Left lung (tissue), 10 donors: ENCODE results near the gene TMEM239. TPM values are rescaled to one million over a fixed set of nuclear protein-coding genes. Genes with fewer than 3 reads are reported as not detected.

Experiments used
- ATAC-seq: fragments of 200-7000 bp; cut with Tn5 transposase; one replicate; pipeline ENCODE4 v1.9.1; 2020; ENCODE audit warnings: moderate library complexity
- DNase-seq, 4 donors: peaks; one replicate each; pipeline ENCODE4 v3.0.0-alpha.2; 2013 to 2020
- H3K27ac ChIP-seq, 2 donors: fragments of 200-600 bp; sonication (generic) in 1 of 2; one replicate each; pipeline versions ENCODE4 v1.5.0 to v1.8.0; 2020 to 2021
- H3K27me3 ChIP-seq, 2 donors: fragments of 200-600 bp; sonication (generic) in 1 of 2; one replicate each; pipeline versions ENCODE4 v1.5.0 to v1.8.0; 2020 to 2021
- H3K36me3 ChIP-seq, 2 donors: fragments of 200-600 bp; sonication (generic) in 1 of 2; one replicate each; pipeline versions ENCODE4 v1.5.0 to v1.8.0; 2020 to 2021
- H3K4me1 ChIP-seq, 2 donors: fragments of 200-600 bp; one replicate each; pipeline ENCODE4 v1.8.0; 2021
- H3K4me3 ChIP-seq, 2 donors: fragments of 200-600 bp; sonication (generic) in 1 of 2; one replicate each; pipeline versions ENCODE4 v1.5.0 to v1.8.0; 2020 to 2021; ENCODE audit warnings: mild to moderate bottlenecking in 1 of 2
- H3K9me3 ChIP-seq, 2 donors: fragments of 200-600 bp; sonication (generic) in 1 of 2; one replicate each; pipeline versions ENCODE4 v1.5.0 to v1.8.0; 2020 to 2021
- CTCF ChIP-seq, 2 donors: fragments of 200-600 bp; sonication (generic) in 1 of 2; IDR thresholded peaks; one replicate each; pipeline versions ENCODE4 v1.5.0 to v1.8.0; 2021; ENCODE audit warnings: antibody characterized with exemption in 2 of 2
- intact Hi-C, 2 donors: fragments of 100-400 bp; cut with DNase I; formaldehyde crosslinking; loops; one replicate each; pipeline versions ENCODE4 v1.11.2 to v1.14.2; 2022
- polyA plus RNA-seq, 6 donors: library from polyadenylated mRNA; unstranded; fragments of 120-200 nt; gene quantifications; one replicate each; pipeline ENCODE4 v1.2.1, GENCODE V29; 2013; ENCODE audit not compliant: insufficient read length in 6 of 6
- total RNA-seq, 2 donors: library from RNA; stranded (reverse); fragmentation: NEBNext Ultra II Directional; extraction: Animal tissue kit (Norgen Biotek cat#: 25700); gene quantifications; one replicate each; pipeline ENCODE4 v1.2.1, GENCODE V29; 2021
- donor health status: DM: no; HTN: yes; CAD: no.
- donor health status: DM: no; HTN: no; CAD: no.

The TMEM239 gene
- total and polyA plus RNA-seq, 8 donors, result 0.05 TPM; not detected in 7

GRCh38 chr20:2865630-2866029 is 49.5 kb downstream of the TMEM239 start:
- Histone ChIP-seq H3K27ac (no peak overlapping the region), H3K9me3 (no peaks in the 10 kb centered on the region), H3K4me1 (peaks cover 0 to 8% of the 10 kb centered on the region in 2 donors), H3K27me3 (no peaks in the 10 kb centered on the region), H3K4me3 (no peak overlapping the region), H3K36me3 (peaks cover 0 to 66% of the 10 kb centered on the region in 2 donors)
- ATAC-seq, result peak; percentile 13
- intact Hi-C loops, result no loop called here
- no peak for DNase-seq
- TF ChIP-seq CTCF (IDR thresholded peaks at IDR 0.05), result no peak

- intact Hi-C loops, result no loop called here
- H3K4me1 ChIP-seq, result peaks cover under 1 to 14% of the 10 kb centered on the region in 2 donors
- no peak overlapping the region for H3K27ac ChIP-seq
- H3K4me3 ChIP-seq, result no peak overlapping the region
- DNase-seq (no peak), ATAC-seq (no peak)
- no peaks in the 10 kb centered on the region for H3K27me3 ChIP-seq
- no peak for TF ChIP-seq CTCF (IDR thresholded peaks at IDR 0.05)
- no peaks in the 10 kb centered on the region for H3K9me3 ChIP-seq
- H3K36me3 ChIP-seq, result peaks cover 0 to 60% of the 10 kb centered on the region in 2 donors
Observed at GRCh38 chr20:2866236-2866635, 50.1 kb downstream of the TMEM239 start.

- DNase-seq (no peak), ATAC-seq (no peak)
- no peak for TF ChIP-seq CTCF (IDR thresholded peaks at IDR 0.05)
- Histone ChIP-seq H3K36me3 (peaks cover 0 to 50% of the 10 kb centered on the region in 2 donors), H3K4me1 (peaks cover 5 to 24% of the 10 kb centered on the region in 2 donors), H3K27me3 (peaks cover 0 to 9% of the 10 kb centered on the region in 2 donors), H3K27ac (no peak overlapping the region), H3K9me3 (no peaks in the 10 kb centered on the region), H3K4me3 (no peak overlapping the region)
- intact Hi-C loops, result no loop called here
Observed at GRCh38 chr20:2867081-2867864, 51.1 kb downstream of the TMEM239 start.

Other genes with a start within 250 kb of the TMEM239 start
- 100 to 1,000 TPM in 1 of 2 donors, 10 to 100 TPM in 1; 81.0 to 182 TPM for gene NOP56, start 163.7 kb upstream of the TMEM239 start, total RNA-seq
- 100 to 1,000 TPM; 195 to 241 (median 207) TPM for gene NOP56, start 163.7 kb upstream of the TMEM239 start, polyA plus RNA-seq
- gene IDH3B, start 152.1 kb upstream of the TMEM239 start, total RNA-seq, result 10 to 100 TPM; 51.7 to 64.8 TPM
- gene IDH3B, start 152.1 kb upstream of the TMEM239 start, polyA plus RNA-seq, result 100 to 1,000 TPM; 109 to 129 (median 114) TPM
- gene EBF4, start 123.6 kb upstream of the TMEM239 start, total RNA-seq, result 10 to 100 TPM in 1 of 2 donors, 1 to 10 TPM in 1; 10.0 to 11.9 TPM
- gene EBF4, start 123.6 kb upstream of the TMEM239 start, polyA plus RNA-seq, result 10 to 100 TPM; 37.4 to 55.9 (median 44.2) TPM
- gene CPXM1, start 15.7 kb upstream of the TMEM239 start, total RNA-seq, result 10 to 100 TPM in 1 of 2 donors, 1 to 10 TPM in 1; 8.1 to 25.8 TPM
- 10 to 100 TPM; 68.1 to 93.7 (median 79.6) TPM for gene CPXM1, start 15.7 kb upstream of the TMEM239 start, polyA plus RNA-seq
- not detected for gene C20orf141, start 1.4 kb upstream of the TMEM239 start, total RNA-seq
- gene C20orf141, start 1.4 kb upstream of the TMEM239 start, polyA plus RNA-seq, result not detected
- 10 to 100 TPM; 34.3 to 39.2 TPM for gene PCED1A, start 24.3 kb downstream of the TMEM239 start, total RNA-seq
- gene PCED1A, start 24.3 kb downstream of the TMEM239 start, polyA plus RNA-seq, result 10 to 100 TPM; 50.2 to 66.7 (median 61.1) TPM
- 10 to 100 TPM; 38.6 to 42.7 TPM for gene VPS16, start 24.4 kb downstream of the TMEM239 start, total RNA-seq
- 10 to 100 TPM; 31.9 to 42.0 (median 34.8) TPM for gene VPS16, start 24.4 kb downstream of the TMEM239 start, polyA plus RNA-seq
- 10 to 100 TPM; 51.0 to 54.0 TPM for gene PTPRA, start 57.1 kb downstream of the TMEM239 start, total RNA-seq
- gene PTPRA, start 57.1 kb downstream of the TMEM239 start, polyA plus RNA-seq, result 10 to 100 TPM; 76.9 to 88.1 (median 80.1) TPM
- under 1 TPM in 1 of 2 donors, not detected in 1; 0.63 TPM for gene GNRH2, start 227.3 kb downstream of the TMEM239 start, total RNA-seq
- 1 to 10 TPM in 1 of 6 donors, under 1 TPM in 4, not detected in 1; 0.52 to 1.4 (median 0.66) TPM for gene GNRH2, start 227.3 kb downstream of the TMEM239 start, polyA plus RNA-seq
- 10 to 100 TPM; 37.4 to 40.4 TPM for gene MRPS26, start 229.7 kb downstream of the TMEM239 start, total RNA-seq
- 10 to 100 TPM; 36.0 to 57.0 (median 47.6) TPM for gene MRPS26, start 229.7 kb downstream of the TMEM239 start, polyA plus RNA-seq